Activated CD4-positive, alpha-beta T cell treated with anti-CD3 and anti-CD28 coated beads, Interleukin-2, amount 10 ng/mL, durations not matched to agents 24 days and 14 days (primary cell): ENCODE measurements around the gene UBR1. TPM values are rescaled to one million over a fixed set of nuclear protein-coding genes. Genes with fewer than 3 reads are reported as not detected.
"Not testable (repeated sequence)": the region's sequence is repeated elsewhere in the genome, so short reads cannot be mapped to it uniquely, and the experiment has no call there.

ENCODE experiments used
- DNase-seq: peaks from one replicate; pipeline ENCODE4 v3.0.0; 2022
- H3K27ac Mint-ChIP-seq: one replicate; pipeline ENCODE4 v1.8.0; 2022; ENCODE audit warnings: mild to moderate bottlenecking, mixed read lengths
- H3K27me3 Mint-ChIP-seq: one replicate; pipeline ENCODE4 v1.8.0; 2022; ENCODE audit warnings: mixed read lengths
- H3K36me3 Mint-ChIP-seq: one replicate; pipeline ENCODE4 v1.8.0; 2022; ENCODE audit warnings: low read depth, mild to moderate bottlenecking, mixed read lengths
- H3K4me1 Mint-ChIP-seq: one replicate; pipeline ENCODE4 v1.8.0; 2021; ENCODE audit warnings: mixed read lengths
- H3K4me3 Mint-ChIP-seq: one replicate; pipeline ENCODE4 v1.8.0; 2022; ENCODE audit warnings: mild to moderate bottlenecking, moderate library complexity, mixed read lengths
- H3K9me3 Mint-ChIP-seq: one replicate; pipeline ENCODE4 v1.8.0; 2021; ENCODE audit warnings: mixed read lengths
- intact Hi-C: fragments of 100-400 bp; cut with micrococcal nuclease; formaldehyde crosslinking; loops from one replicate; pipeline ENCODE4 v1.15.1; 2023
- total RNA-seq: library from RNA; stranded (reverse); gene quantifications from 2 replicates; pipeline ENCODE4 v1.2.3, GENCODE V29; 2022

UBR1 gene
- total RNA-seq, 1 donor from 2014 or later: 34.3 TPM

DNA sequence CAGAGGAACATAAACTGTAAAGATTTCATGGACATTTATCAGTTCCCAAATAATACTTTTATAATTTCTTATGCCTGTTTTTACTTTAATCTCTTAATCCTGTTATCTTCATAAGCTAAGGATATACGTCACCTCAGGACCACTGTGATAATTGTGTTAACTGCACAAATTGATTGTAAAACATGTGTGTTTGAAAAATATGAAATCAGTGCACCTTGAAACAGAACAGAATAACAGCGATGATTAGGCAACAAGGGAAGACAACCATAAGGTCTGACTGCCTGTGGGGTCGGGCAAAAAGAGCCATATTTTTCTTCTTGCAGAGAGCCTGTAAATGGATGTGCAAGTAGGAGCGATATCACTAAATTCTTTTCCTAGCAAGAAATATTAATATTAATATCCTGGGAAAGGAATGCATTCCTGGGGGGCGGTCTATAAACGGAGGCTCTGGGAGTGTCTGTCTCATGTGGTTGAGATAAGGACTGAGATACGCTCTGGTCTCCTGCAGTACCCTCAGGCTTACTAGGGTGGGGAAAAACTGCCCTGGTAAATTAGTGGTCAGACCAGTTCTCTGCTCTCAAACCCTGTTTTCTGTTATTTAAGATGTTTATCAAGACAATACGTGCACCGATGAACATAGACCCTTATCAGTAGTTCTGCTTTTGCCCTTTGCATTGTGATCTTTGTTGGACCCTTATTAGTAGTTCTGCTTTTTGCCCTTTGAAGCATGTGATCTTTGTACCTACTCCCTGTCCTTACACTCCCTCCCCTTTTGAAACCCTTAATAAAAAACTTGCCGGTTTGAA, 22.5 kb upstream of the UBR1 start:
- Mint-ChIP-seq H3K27me3 (peaks cover 17% of the 10 kb centered on the region), H3K4me1 (peaks cover 16% of the 10 kb centered on the region)
- DNase-seq, H3K4me3 Mint-ChIP-seq, H3K27ac Mint-ChIP-seq, H3K36me3 Mint-ChIP-seq, H3K9me3 Mint-ChIP-seq, intact Hi-C loops: not testable (repeated sequence)

DNA sequence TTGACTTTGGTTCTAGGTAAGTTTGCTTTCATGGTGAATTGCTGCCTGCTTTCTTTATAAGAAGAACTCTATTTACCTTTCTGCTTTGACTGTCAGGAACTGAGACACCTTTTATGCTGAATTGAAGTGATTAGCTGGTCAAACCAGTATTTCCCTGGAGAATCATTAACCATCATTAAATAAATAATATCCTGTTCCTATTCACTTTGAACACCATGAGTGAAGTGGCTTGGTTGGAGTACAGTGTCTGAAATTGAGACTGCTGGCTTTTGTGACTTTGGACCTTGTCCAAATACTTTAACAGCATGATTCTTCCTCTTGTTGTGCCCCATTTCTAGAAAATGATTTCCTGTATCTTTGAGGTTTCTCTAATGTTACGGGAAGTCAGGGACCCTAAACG, 21.9 kb upstream of the UBR1 start:
- peaks cover 3% of the 10 kb centered on the region for H3K9me3 Mint-ChIP-seq
- intact Hi-C loops: no loop called here
- H3K36me3 Mint-ChIP-seq: peaks cover 1% of the 10 kb centered on the region
- H3K4me3 Mint-ChIP-seq: no peak overlapping the region
- no peak for DNase-seq
- H3K4me1 Mint-ChIP-seq: peaks cover 17% of the 10 kb centered on the region
- H3K27me3 Mint-ChIP-seq: peaks cover 19% of the 10 kb centered on the region
- no peak overlapping the region for H3K27ac Mint-ChIP-seq

DNA sequence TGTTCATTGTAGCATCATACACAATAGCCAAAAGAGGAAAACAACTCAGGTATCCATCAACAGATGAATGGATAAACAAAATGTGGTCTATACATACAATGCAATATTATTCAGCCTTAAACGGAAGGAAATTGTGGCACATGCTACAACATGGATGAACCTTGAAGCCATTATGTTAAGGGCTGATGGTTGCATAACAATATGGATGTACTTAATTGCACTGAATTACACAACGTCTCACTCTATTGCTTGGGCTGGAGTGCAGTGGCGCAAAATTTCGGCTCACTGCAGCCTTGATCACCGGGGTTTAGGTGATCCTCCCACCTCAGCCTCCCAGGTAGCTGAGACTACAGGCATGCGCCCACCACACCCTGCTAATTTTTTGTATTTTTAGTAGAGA, 20.5 kb upstream of the UBR1 start:
- Mint-ChIP-seq H3K9me3 (peaks cover 3% of the 10 kb centered on the region), H3K36me3 (peaks cover 1% of the 10 kb centered on the region), H3K4me1 (peaks cover 23% of the 10 kb centered on the region), H3K27me3 (peaks cover 19% of the 10 kb centered on the region), H3K27ac (no peak overlapping the region), H3K4me3 (no peak overlapping the region)
- no peak for DNase-seq
- intact Hi-C loops: no loop called here

DNA sequence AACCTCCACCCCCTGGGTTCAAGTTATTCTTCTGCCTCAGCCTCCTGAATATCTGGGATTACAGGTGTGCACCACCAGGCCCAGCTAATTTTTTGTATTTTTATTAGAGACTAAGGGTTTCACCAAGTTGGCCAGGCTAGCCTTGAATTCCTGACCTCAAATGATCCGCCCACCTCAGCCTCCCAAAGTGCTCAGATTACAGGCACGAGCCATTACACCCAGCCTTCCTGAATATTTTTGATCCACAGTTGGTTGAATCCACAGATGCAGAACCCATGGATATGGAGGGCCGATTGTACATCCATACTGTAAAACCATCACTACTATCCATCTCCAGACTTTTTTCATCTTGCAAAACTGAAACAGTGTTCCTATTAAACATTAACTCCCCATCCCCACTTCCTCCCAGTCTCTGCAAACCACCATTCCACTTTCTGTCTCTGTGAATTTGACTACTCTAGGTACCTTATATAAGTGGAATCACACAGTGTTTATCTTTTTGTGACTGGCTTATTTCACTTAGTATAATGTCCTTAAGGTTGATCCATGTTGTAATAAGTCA, 19.3 kb upstream of the UBR1 start:
- peaks cover 1% of the 10 kb centered on the region for H3K36me3 Mint-ChIP-seq
- no peak for DNase-seq
- peaks cover 3% of the 10 kb centered on the region for H3K9me3 Mint-ChIP-seq
- intact Hi-C loops: no loop called here
- peaks cover 23% of the 10 kb centered on the region for H3K4me1 Mint-ChIP-seq
- H3K4me3 Mint-ChIP-seq: no peak overlapping the region
- H3K27me3 Mint-ChIP-seq: peaks cover 21% of the 10 kb centered on the region
- H3K27ac Mint-ChIP-seq: no peak overlapping the region

DNA sequence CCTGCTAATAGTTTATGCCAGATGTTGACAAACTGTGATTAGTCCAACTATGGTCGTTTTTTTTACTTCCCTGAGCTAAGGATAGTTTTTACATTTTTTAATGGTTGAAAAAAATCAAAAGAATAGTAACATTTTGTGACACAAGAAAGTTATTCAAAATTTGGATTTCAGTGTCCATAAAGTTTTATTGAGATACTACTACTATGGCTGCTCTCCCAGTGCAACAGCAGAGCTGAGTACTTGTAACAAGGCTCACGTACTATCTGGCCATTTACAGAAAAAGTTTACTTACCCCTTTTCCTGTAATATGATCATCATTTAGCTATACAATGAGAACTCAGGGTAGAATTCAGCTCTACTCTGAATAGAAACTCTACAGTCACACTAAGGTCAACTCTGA, 16.0 kb upstream of the UBR1 start:
- intact Hi-C loops: no loop called here
- H3K4me1 Mint-ChIP-seq: peaks cover 20% of the 10 kb centered on the region
- H3K9me3 Mint-ChIP-seq: peaks cover 3% of the 10 kb centered on the region
- H3K36me3 Mint-ChIP-seq: no peaks in the 10 kb centered on the region
- H3K4me3 Mint-ChIP-seq: peak overlapping the region; percentile 86
- peaks cover 24% of the 10 kb centered on the region for H3K27me3 Mint-ChIP-seq
- DNase-seq: no peak
- no peak overlapping the region for H3K27ac Mint-ChIP-seq

DNA sequence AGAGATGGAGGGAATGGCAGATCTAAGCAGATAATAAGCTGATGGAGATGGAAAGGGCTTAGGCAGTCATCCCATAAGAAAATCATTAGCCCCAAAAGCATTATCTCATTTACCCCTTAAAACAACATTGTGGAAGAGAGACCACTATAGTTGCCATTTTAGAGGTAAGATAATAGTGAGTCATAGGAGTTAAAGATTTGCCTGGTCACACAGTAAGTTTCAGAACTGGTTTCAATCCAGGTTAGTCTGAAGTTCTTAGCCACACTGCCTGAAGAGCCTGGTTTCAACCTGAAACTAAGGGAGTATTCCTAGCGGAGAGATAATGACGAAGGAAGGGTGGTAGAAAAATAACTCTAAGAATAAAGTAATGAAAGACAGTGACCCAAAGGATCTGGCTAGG, 13.0 kb upstream of the UBR1 start:
- intact Hi-C loops: no loop called here
- no peaks in the 10 kb centered on the region for H3K9me3 Mint-ChIP-seq
- H3K4me1 Mint-ChIP-seq: peaks cover 14% of the 10 kb centered on the region
- no peak for DNase-seq
- no peaks in the 10 kb centered on the region for H3K36me3 Mint-ChIP-seq
- H3K27me3 Mint-ChIP-seq: peaks cover 32% of the 10 kb centered on the region
- no peak overlapping the region for H3K4me3 Mint-ChIP-seq
- no peak overlapping the region for H3K27ac Mint-ChIP-seq

DNA sequence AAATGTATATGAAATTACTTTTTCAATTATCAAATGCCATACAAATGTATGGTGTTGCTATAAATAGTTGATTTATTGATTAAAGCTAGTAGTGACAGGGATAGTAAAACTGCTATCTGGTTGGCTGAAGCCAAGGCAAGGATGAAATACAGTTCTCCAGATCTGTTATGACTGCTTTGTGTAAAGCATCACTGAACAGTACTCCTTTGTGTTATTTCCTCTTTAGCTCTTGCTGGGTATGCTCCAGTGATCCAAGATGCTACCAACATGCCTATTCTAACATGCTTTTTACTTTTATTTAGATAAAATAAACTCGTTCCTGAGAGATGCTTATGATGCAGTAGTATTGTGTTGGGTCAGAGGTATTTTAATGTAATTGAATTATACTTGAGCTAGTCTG, 12.4 kb upstream of the UBR1 start:
- Mint-ChIP-seq H3K27ac (no peak overlapping the region), H3K9me3 (no peaks in the 10 kb centered on the region), H3K4me1 (peaks cover 11% of the 10 kb centered on the region), H3K36me3 (no peaks in the 10 kb centered on the region), H3K27me3 (peaks cover 32% of the 10 kb centered on the region), H3K4me3 (no peak overlapping the region)
- intact Hi-C loops: no loop called here
- DNase-seq: no peak

DNA sequence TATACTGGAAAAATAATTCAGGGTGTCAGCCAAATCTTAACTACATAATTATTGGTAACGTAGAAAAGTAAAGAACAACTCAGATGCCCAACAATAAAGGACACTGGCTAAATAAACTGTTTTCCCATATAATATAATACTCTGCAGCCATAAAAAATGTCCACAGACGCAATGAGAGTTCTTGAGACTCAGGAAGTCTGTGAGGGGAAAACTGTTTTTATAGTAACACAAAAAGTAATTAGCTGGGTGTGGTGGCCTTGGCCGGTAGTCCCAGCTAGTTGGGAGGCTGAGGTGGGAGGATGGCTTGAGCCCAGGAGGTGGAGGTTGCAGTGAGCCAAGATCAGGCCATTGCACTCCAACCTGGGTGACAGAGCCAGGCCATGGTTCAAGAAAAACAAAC, 5.5 kb upstream of the UBR1 start:
- no peak overlapping the region for H3K4me3 Mint-ChIP-seq
- no peaks in the 10 kb centered on the region for H3K9me3 Mint-ChIP-seq

DNA sequence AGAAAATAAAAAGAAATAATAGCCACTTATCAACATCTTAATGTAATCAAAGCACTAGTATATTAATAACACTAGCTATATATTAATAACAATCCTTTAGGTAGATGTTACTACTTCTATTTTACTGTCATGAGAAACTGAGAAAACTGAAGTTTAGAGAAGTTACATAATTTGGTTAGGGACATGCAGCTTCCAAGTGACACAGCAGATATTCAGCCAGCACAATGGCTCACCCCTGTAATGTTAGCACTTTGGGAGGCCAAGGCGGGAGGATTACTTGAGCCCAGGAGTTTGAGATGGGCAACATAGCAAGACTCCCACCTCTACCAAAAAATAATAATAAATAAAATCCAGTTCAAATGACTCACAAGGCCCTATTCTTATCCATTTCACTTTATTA, 1.9 kb upstream of the UBR1 start:
- intact Hi-C loops: loop anchor here (5.0 kb wide), 1 partner anchor 835 kb away; the partner anchor contains the start of genes GANC and TMEM87A
- no peak overlapping the region for H3K27ac Mint-ChIP-seq
- H3K9me3 Mint-ChIP-seq: no peaks in the 10 kb centered on the region
- peaks cover 16% of the 10 kb centered on the region for H3K36me3 Mint-ChIP-seq
- H3K4me3 Mint-ChIP-seq: no peak overlapping the region
- H3K27me3 Mint-ChIP-seq: peaks cover 2% of the 10 kb centered on the region
- peaks cover 29% of the 10 kb centered on the region for H3K4me1 Mint-ChIP-seq
- DNase-seq: no peak

More for the DNA sequence above, 5.5 kb upstream of the UBR1 start:
- DNase-seq: no peak
- Mint-ChIP-seq H3K27me3 (peaks cover 8% of the 10 kb centered on the region), H3K27ac (no peak overlapping the region), H3K36me3 (no peaks in the 10 kb centered on the region), H3K4me1 (peaks cover 3% of the 10 kb centered on the region)
- intact Hi-C loops: no loop called here

DNA sequence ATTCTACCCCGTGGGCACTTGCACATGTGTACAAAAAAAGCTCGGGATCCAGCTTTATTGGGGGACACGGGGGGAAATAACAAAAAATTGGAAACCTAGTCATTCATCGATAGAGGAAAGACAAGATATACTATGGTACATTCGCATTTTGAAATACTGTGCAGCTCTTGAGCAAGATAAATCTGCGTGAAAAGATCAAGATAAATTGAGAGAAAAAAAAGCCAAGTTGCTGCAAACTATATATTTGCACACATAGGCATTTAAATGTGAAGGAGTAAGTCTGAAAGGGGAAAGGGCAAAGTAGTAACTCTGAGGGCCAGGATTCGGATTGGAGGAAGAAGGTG, 620 bp upstream of the UBR1 start:
- intact Hi-C loops: loop anchor here (1.0 to 5.0 kb wide), 2 partner anchors 17 to 834 kb away; partner anchors contain the start of genes GANC and TMEM87A
- H3K36me3 Mint-ChIP-seq: peaks cover 24% of the 10 kb centered on the region
- H3K4me1 Mint-ChIP-seq: peaks cover 37% of the 10 kb centered on the region
- no peak for DNase-seq
- H3K27ac Mint-ChIP-seq: peak overlapping the region; percentile 94
- no peaks in the 10 kb centered on the region for H3K27me3 Mint-ChIP-seq
- H3K9me3 Mint-ChIP-seq: no peaks in the 10 kb centered on the region
- H3K4me3 Mint-ChIP-seq: peak overlapping the region; percentile 99

DNA sequence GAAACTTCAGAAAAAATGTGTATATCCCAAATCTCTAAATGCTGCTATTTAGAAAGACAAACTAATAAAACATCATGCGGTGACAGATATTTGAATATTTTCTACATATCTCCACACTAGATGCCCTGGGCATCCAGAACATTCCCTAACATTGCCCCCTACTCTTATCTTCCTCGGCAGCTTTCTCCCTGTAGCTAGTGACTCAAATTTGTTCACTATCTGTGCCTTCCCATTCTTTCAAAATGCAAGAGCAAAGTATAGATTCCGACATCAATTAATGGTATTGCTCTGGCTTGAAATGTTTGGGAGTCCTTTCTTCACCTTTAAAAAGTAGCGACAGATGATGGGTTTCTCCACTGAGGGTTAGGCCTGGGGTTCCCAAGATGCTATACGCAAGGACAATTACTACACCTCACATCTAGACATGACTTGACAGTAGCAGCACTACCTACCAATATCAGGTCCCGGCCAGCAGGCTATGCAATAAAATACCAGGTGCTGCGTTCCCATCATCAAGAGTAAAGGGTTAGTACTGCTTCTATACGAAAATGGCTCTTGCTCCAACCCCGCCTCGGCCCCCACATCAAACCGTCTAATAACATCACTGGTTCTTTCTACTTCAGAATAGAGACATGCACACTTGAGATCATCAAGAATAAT, 631 bp downstream of the UBR1 start:
- Mint-ChIP-seq H3K27me3 (no peaks in the 10 kb centered on the region), H3K36me3 (peaks cover 34% of the 10 kb centered on the region), H3K4me3 (peak overlapping the region; percentile 99), H3K27ac (peak overlapping the region; percentile 94), H3K9me3 (no peaks in the 10 kb centered on the region), H3K4me1 (peaks cover 46% of the 10 kb centered on the region)
- DNase-seq: peak; percentile 79
- intact Hi-C loops: loop anchor here (5.0 kb wide), 1 partner anchor 833 kb away; the partner anchor contains the start of genes GANC and TMEM87A

DNA sequence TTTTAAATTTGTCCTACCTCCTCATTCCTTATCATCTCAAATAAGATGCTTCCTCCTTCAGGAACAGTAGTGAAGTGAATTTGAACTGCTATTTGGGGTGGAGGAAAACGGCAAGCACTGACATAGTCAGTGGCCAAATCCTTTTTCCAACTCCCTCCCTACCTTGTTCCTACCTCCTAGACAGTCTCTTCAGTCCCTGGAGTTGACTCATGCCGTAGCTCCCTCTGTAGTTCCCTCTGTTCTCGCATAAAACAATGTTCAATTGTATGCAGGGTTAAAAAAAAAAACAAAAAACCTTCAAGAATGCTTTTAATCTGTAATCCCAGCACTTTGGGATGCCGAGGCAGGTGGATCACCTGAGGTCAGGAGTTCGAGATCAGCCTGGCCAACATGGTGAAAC, 1.4 kb downstream of the UBR1 start:
- Mint-ChIP-seq H3K4me3 (peak overlapping the region; percentile 71), H3K27ac (no peak overlapping the region), H3K27me3 (no peaks in the 10 kb centered on the region), H3K9me3 (no peaks in the 10 kb centered on the region), H3K36me3 (peaks cover 38% of the 10 kb centered on the region), H3K4me1 (peaks cover 51% of the 10 kb centered on the region)
- no peak for DNase-seq
- intact Hi-C loops: no loop called here

DNA sequence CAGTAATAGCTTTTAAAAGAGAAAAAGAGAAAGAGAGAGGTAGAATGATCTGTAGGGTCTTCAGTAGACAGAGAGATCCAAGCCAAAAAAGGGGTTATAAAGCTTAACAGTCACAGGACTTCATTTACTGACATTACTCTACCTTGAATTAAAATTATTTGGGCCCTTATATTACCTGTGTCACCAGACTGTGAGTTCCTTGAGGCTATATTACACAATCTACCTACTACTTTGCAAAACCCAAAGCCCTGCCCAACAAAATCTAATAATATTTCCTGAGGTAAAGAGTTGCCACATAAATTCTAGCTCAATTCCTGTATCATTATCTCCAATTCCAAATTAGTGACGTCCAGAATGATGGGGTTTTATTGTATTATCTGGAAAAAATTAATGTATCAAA, 1.9 kb downstream of the UBR1 start:
- intact Hi-C loops: no loop called here
- peaks cover 51% of the 10 kb centered on the region for H3K4me1 Mint-ChIP-seq
- no peak overlapping the region for H3K27ac Mint-ChIP-seq
- H3K4me3 Mint-ChIP-seq: peak overlapping the region; percentile 27
- H3K9me3 Mint-ChIP-seq: no peaks in the 10 kb centered on the region
- H3K36me3 Mint-ChIP-seq: peaks cover 38% of the 10 kb centered on the region
- no peaks in the 10 kb centered on the region for H3K27me3 Mint-ChIP-seq
- no peak for DNase-seq

DNA sequence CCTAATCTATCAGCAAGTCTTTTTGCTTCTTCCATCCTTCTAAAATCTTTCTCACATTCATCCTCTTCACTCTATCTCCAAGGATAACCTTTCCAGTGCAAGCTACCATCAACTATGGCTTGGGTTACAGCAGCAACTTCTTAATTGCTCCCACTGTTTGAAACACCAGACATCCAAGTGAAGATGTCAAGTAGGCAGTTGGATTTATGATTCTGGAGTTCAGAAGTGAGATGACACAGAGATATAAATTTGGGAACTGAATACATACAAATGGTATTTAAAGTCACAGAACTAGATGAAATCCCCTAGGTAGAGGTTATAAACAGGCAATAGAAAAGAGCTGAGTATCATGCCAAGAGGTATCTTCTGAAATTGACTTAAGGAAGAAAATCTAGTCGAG, 3.7 kb downstream of the UBR1 start:
- Mint-ChIP-seq H3K4me1 (peaks cover 59% of the 10 kb centered on the region), H3K27ac (no peak overlapping the region), H3K4me3 (no peak overlapping the region), H3K9me3 (no peaks in the 10 kb centered on the region), H3K36me3 (peaks cover 45% of the 10 kb centered on the region), H3K27me3 (no peaks in the 10 kb centered on the region)
- intact Hi-C loops: no loop called here
- no peak for DNase-seq
